GM12892 (cell line): ENCODE data around the gene LSAMP.

ENCODE experiments used
- POLR2A ChIP-seq: IDR thresholded peaks from 2 replicates; pipeline ENCODE4 v1.6.1; 2011; ENCODE audit warnings: low read depth, low read length, control low read depth
- TAF1 ChIP-seq: IDR thresholded peaks from 2 replicates; pipeline ENCODE4 v1.6.1; 2011; ENCODE audit warnings: low read depth, mild to moderate bottlenecking, control low read depth, low read length, borderline replicate concordance

DNA sequence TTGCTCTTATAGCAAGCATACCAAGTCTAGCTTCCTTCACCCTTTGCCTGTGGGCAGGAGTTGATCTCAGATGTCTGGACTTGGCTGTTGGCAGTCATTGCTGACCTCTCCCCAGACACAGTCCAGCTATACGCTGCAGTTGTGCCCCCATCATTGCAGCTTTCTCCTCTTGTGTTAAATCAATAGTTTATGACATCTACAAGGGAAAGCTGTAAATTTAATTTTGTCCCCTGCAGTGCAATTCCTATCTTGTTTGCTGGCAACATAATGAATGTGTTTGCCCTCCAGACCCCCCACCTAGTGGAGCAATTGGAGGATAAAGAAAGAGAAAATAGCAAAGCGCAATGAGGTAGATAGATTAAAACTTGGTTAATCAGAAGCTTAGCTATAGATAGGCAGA lies 280.2 kb downstream of the LSAMP start:
- TF ChIP-seq POLR2A, result no peak
- TF ChIP-seq TAF1, result no peak
